ENCODE measurements around the gene HDGFL1.

- no peak for TF ChIP-seq POLR2A (IDR thresholded peaks at IDR 0.05; ENCODE audit: low read length)
- TF ChIP-seq GATA1 (IDR thresholded peaks at IDR 0.05; ENCODE audit: low read depth, low read length), result no peak
Observed at GRCh38 chr6:22612236-22612635, 42.9 kb downstream of the HDGFL1 start.
